SK-N-MC (cell line): ENCODE data around the gene EPB41L4B.

ENCODE experiments used
- DNase-seq: peaks from one replicate; pipeline ENCODE4 v3.0.0-alpha.2; 2011; ENCODE audit warnings: low read depth, low spot score
- H3K27ac ChIP-seq: fragments of 200-600 bp; sonication (generic); 2 replicates; pipeline ENCODE4 v1.5.1; 2016; ENCODE audit warnings: mixed run types
- H3K36me3 ChIP-seq: fragments of 200-600 bp; sonication (generic); 2 replicates; pipeline ENCODE4 v1.6.1; 2017; ENCODE audit warnings: antibody characterized with exemption, low read length, mixed read lengths; ENCODE audit not compliant: insufficient read depth
- H3K4me3 ChIP-seq: fragments of 200-600 bp; sonication (generic); 2 replicates; pipeline ENCODE4 v1.5.1; 2016
- H3K9ac ChIP-seq: fragments of 200-600 bp; sonication (generic); 2 replicates; pipeline ENCODE4 v1.8.0; 2017; ENCODE audit warnings: mixed run types, mixed read lengths; ENCODE audit not compliant: insufficient read length
- H3K9me3 ChIP-seq: fragments of 200-600 bp; sonication (generic); 2 replicates; pipeline ENCODE4 v1.6.1; 2017; ENCODE audit warnings: low read depth, mild to moderate bottlenecking, antibody characterized with exemption, low read length, moderate library complexity, mixed read lengths
- EZH2 ChIP-seq: fragments of 200-600 bp; sonication (generic); IDR thresholded peaks from one replicate; pipeline ENCODE4 v1.6.1; 2017; ENCODE audit warnings: antibody characterized with exemption
- FOXP2 ChIP-seq: optimal IDR thresholded peaks from 2 replicates; pipeline ENCODE3; 2011; ENCODE audit warnings: mild to moderate bottlenecking, moderate library complexity; ENCODE audit not compliant: insufficient read depth; ENCODE audit errors: extremely low read length, control extremely low read depth
- POLR2AphosphoS5 ChIP-seq: IDR thresholded peaks from 2 replicates; pipeline ENCODE4 v1.6.1; 2012; ENCODE audit warnings: mild to moderate bottlenecking, low read depth, low read length, borderline replicate concordance

The EPB41L4B gene

DNA sequence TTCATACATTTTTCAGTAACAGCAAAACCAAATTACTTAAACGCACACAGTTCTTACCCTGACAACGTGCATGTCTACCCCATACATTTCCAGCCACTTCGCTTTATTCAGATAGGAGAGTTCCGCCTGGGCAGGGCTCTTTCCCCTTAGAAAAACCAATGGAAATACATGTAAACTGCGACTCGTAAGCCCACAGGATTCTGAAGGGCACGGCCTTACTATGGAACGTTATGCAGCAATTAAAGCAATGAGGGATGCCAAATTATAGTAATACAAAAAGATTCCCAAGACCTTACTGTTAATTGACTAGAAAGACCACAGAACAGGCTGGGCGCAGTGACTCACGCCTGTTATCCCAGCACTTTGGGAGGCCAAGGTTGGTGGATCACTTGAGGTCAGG, 64.5 kb downstream of the EPB41L4B start:
- H3K36me3 ChIP-seq, result no peaks in the 10 kb centered on the region
- TF ChIP-seq EZH2 (no peak), POLR2AphosphoS5 (no peak), FOXP2 (no peak)
- H3K4me3 ChIP-seq, result no peak overlapping the region
- no peak for DNase-seq
- H3K27ac ChIP-seq, result no peak overlapping the region
- H3K9ac ChIP-seq, result no peak overlapping the region
- no peaks in the 10 kb centered on the region for H3K9me3 ChIP-seq

DNA sequence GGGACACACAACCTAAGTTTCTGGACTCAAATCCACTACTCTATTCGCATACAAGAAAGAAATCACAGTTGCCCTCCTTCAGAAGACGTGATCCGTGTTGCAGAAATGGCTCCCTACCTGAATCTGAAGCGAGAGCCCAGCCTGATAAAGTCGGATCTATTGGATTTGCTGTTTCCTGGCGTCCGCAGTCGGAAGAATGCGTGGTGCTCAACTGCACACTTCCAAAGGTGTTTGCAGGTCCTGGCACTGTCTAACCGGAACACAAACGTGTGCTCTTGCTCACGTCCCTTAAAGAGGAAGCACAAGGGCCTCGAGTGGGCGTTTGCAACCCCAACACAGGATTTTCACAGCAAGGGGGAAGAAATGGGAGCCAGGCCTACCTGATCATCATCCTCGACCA, 65.5 kb downstream of the EPB41L4B start:
- no peak for TF ChIP-seq EZH2
- TF ChIP-seq FOXP2, result no peak
- no peak for TF ChIP-seq POLR2AphosphoS5
- no peak overlapping the region for H3K27ac ChIP-seq
- H3K9ac ChIP-seq, result no peak overlapping the region
- no peaks in the 10 kb centered on the region for H3K9me3 ChIP-seq
- no peak for DNase-seq
- H3K36me3 ChIP-seq, result no peaks in the 10 kb centered on the region
- no peak overlapping the region for H3K4me3 ChIP-seq

DNA sequence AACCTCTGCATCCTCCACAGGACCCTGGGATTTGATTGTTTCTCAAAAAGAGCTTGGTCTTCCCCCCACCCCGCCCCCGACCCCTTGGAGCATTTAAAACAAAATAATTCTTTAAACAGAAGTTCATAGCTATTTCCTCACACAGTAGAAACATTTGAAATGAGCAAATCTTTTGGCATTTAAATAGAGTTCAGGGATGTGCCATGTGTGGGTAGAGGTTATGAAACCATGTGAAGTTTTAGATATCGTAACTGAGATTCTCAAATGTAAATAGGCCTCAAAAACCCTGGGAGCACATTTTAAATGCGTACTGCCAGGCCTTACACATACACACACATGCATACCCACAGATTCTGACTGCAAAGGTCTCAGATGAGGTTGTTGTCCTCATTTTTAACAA, 66.5 kb downstream of the EPB41L4B start:
- Histone ChIP-seq H3K36me3 (no peaks in the 10 kb centered on the region), H3K27ac (no peak overlapping the region), H3K4me3 (no peak overlapping the region), H3K9ac (no peak overlapping the region), H3K9me3 (no peaks in the 10 kb centered on the region)
- DNase-seq, result no peak
- TF ChIP-seq EZH2, result no peak
- TF ChIP-seq POLR2AphosphoS5, result no peak
- TF ChIP-seq FOXP2, result no peak

DNA sequence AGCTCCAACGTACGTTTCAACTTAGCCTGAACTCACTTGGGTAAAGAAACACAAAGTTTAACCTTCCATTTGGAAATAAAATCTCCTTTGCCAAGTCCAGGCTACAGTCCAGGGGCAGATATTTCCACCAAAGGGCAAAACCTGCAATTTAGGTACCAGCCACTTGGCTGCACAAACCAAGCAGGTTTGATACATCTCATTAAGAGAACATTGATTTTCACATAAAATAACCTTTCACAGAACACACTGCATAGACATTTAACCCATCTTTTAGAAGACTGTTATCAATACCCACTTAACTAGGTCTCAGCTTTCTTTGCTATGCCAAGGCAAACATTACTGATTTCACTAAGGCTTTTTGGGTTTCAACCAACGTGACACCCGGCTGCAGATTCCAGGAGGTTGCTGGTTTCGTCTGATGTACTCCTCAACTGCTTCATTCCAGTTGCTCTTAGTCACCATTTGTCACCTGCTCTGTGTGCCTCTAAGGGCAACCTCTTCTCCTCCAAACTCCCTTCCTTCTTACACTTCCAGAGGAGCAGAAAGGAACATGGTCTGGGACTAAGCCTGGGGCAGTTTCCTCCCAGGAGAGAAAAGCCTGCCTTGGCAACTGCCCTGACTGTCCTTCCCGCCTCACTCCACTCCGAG, 67.1 kb downstream of the EPB41L4B start:
- TF ChIP-seq FOXP2 (no peak), EZH2 (no peak), POLR2AphosphoS5 (no peak)
- Histone ChIP-seq H3K36me3 (no peaks in the 10 kb centered on the region), H3K27ac (no peak overlapping the region), H3K4me3 (no peak overlapping the region), H3K9me3 (no peaks in the 10 kb centered on the region), H3K9ac (no peak overlapping the region)
- no peak for DNase-seq

DNA sequence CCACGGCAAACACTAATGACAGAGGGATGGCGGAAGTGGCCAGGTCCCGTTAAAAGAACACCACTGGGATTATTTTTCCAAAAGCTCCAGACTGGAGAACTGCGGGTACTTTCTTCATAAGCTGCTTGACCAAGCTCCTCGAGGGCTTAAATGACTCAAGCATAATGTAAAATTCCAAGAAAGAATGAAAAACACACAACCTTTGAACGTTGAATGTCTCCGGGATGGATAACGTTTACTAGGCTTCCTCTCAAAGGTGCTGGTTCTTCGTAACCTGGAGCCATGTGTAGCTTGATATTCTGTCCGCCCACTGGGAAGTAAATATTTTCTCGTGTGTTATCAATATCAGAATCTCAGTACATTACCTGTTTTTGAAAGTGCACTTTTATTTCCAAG, 67.6 kb downstream of the EPB41L4B start:
- Histone ChIP-seq H3K9ac (no peak overlapping the region), H3K4me3 (no peak overlapping the region), H3K27ac (no peak overlapping the region)

DNA sequence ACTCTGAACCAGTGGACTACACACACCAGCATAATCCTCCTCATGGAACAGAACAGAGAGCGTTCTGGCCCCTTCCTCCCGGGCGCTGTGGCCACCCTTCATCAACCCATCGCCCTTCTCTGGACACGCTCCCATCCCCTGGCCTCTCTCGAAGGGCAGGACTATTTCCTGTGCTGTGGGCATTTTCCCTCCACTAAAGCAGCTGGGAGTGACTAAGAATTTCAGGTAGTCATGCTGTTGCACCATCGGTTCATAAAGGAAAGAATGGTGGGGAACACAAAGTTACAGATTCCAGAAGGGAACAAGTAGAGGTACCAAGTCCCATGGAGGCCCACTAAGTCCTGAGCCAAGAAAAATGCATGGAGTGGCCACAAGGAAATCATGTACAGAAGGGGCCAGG, 68.6 kb downstream of the EPB41L4B start:
- no peaks in the 10 kb centered on the region for H3K36me3 ChIP-seq
- no peaks in the 10 kb centered on the region for H3K9me3 ChIP-seq
- H3K9ac ChIP-seq, result no peak overlapping the region
- no peak for DNase-seq
- H3K4me3 ChIP-seq, result no peak overlapping the region
- no peak overlapping the region for H3K27ac ChIP-seq
- TF ChIP-seq POLR2AphosphoS5 (no peak), FOXP2 (no peak), EZH2 (no peak)

More for the DNA sequence above, 67.6 kb downstream of the EPB41L4B start:
- no peaks in the 10 kb centered on the region for H3K36me3 ChIP-seq
- DNase-seq, result no peak
- TF ChIP-seq POLR2AphosphoS5 (no peak), EZH2 (no peak), FOXP2 (no peak)
- H3K9me3 ChIP-seq, result no peaks in the 10 kb centered on the region

DNA sequence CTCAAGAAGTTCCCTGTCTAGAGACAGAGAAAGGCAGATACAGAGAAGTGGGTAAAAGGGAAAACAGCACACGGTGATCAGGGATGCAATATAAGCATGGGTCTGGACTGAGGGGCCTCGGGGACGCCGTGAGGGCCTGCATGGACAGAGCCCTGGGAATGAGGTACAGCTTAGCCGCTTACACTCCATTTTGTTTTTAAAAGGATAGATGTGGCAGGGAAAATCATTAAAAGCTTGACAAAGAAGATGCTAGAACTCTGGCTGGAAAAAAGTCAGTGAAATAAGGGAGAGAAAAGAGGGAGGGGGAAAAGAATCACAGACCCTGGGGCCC, 69.1 kb downstream of the EPB41L4B start:
- no peak overlapping the region for H3K27ac ChIP-seq

DNA sequence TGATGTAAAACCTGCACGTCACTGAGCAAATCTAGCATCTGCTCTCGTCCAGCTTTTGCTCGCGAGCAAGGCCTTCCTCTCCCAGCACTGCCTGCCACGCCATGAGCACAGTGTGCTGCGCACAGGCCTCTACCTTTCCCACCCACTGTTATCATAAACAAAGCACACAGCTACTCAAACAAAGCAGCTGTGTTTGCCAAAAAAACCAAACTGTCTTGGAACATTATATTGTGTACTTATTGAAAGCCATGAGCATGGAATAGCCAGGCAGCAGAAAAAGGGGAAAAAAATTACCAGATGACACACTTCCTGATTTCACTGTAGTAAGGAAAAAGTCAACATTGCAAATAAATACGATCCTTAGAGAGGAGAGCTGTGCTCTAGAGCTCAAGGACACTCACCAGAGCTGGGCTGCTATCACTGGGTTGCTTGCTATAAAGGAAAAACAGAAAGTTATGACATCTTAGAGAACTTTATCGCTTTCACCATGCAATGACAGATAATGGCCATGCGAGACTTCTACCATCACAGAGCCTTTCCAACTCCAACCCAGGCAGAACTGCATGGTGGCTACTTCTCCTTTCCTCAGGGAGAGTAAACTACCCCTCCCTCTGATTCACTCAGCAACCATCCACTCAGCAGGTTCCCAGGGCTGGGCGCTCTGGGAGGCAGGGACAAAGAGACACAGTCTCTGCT, 69.6 kb downstream of the EPB41L4B start:
- DNase-seq, result no peak
- Histone ChIP-seq H3K9ac (no peak overlapping the region), H3K27ac (no peak overlapping the region), H3K4me3 (no peak overlapping the region), H3K9me3 (no peaks in the 10 kb centered on the region), H3K36me3 (no peaks in the 10 kb centered on the region)
- TF ChIP-seq EZH2 (no peak), FOXP2 (no peak), POLR2AphosphoS5 (no peak)

More for the DNA sequence above, 69.1 kb downstream of the EPB41L4B start:
- no peak for DNase-seq
- no peaks in the 10 kb centered on the region for H3K9me3 ChIP-seq
- no peaks in the 10 kb centered on the region for H3K36me3 ChIP-seq
- TF ChIP-seq POLR2AphosphoS5 (no peak), FOXP2 (no peak), EZH2 (no peak)
- H3K4me3 ChIP-seq, result no peak overlapping the region
- H3K9ac ChIP-seq, result no peak overlapping the region

DNA sequence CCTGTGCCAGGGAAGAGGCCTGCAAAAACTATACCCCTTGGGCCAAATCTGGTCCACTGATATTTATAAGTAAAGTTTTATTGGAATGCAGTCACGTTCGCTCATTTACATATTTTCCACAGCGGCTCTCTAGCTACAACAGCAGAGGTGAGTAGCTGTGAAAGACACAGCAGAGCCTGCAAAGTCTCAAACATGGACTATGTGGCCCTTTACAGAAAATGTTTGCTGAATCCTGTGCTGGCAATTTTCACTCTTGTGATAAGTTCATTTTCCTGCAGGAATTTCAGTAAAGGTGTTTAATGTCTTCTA, 70.1 kb downstream of the EPB41L4B start:
- Histone ChIP-seq H3K9ac (no peak overlapping the region), H3K36me3 (no peaks in the 10 kb centered on the region), H3K27ac (no peak overlapping the region), H3K9me3 (no peaks in the 10 kb centered on the region), H3K4me3 (no peak overlapping the region)
- TF ChIP-seq FOXP2, result no peak
- TF ChIP-seq POLR2AphosphoS5, result no peak
- no peak for TF ChIP-seq EZH2
- DNase-seq, result no peak
